ENCODE measurements around the gene SHC3. TPM values are rescaled to one million over a fixed set of nuclear protein-coding genes. Genes with fewer than 3 reads are reported as not detected.

The SHC3 gene
- total and polyA plus RNA-seq, 2 of the 4 experiments (the other 2 are of a cell fraction), result 4.5 to 13.3 TPM

DNA sequence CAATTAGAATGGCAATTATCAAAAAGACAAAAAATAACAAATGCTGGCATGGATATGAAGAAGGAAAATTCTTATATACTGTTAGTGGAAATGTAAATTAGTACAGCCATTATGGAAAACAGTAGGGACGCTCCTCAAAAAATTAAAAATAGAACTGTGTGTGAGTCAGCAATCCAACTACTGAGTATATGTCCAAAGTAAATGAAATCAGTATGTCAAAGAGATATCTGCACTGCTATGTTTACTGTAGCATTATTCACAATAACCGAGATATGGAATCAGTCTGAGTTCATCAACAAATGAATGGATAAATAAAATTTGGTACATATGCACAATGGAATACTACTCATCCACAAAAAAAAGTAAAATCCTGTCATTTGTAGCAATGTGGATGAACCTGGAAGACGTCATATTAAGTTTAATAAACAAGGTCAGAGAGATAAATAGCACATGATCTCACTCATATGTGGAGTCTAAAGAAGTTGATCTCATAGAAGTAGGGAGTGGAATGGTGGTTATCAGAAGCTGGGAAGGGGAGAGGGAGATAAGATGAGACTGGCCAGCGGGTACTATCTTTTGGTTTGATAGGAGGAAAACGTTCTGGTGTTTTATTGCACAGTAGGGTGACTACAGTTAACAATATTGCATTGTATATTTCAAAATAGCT, 16.6 kb upstream of the SHC3 start:
- no peak overlapping the region for H4K5ac ChIP-seq (ENCODE audit: low read depth, low read length)
- TF ChIP-seq MAZ (IDR thresholded peaks at IDR 0.05; ENCODE audit: borderline replicate concordance, low read depth, low read length), result no peak
- TF ChIP-seq FOS (IDR thresholded peaks at IDR 0.05; ENCODE audit: low read depth, low read length), result no peak
- no peak for TF ChIP-seq NFE2L2 (IDR thresholded peaks at IDR 0.05; ENCODE audit: low read depth, low read length)
- no peak for TF ChIP-seq CEBPB (IDR thresholded peaks at IDR 0.05; ENCODE audit: low read depth, low read length)
- no peak for TF ChIP-seq RCOR1 (IDR thresholded peaks at IDR 0.05; ENCODE audit: insufficient replicate concordance, low read length)
- TF ChIP-seq BHLHE40 (IDR thresholded peaks at IDR 0.05; ENCODE audit: low read depth, low read length), result no peak
- TF ChIP-seq MAFK (IDR thresholded peaks at IDR 0.05; ENCODE audit: low read depth, low read length), result no peak
- TF ChIP-seq SMC3 (IDR thresholded peaks at IDR 0.05; ENCODE audit: low read depth, low read length), result no peak
- TF ChIP-seq, protein P1, sequence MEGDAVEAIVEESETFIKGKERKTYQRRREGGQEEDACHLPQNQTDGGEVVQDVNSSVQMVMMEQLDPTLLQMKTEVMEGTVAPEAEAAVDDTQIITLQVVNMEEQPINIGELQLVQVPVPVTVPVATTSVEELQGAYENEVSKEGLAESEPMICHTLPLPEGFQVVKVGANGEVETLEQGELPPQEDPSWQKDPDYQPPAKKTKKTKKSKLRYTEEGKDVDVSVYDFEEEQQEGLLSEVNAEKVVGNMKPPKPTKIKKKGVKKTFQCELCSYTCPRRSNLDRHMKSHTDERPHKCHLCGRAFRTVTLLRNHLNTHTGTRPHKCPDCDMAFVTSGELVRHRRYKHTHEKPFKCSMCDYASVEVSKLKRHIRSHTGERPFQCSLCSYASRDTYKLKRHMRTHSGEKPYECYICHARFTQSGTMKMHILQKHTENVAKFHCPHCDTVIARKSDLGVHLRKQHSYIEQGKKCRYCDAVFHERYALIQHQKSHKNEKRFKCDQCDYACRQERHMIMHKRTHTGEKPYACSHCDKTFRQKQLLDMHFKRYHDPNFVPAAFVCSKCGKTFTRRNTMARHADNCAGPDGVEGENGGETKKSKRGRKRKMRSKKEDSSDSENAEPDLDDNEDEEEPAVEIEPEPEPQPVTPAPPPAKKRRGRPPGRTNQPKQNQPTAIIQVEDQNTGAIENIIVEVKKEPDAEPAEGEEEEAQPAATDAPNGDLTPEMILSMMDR (conservative IDR thresholded peaks at IDR 0.05; ENCODE audit: low read depth, low read length), result no peak
- no peak for TF ChIP-seq POLR2A (IDR thresholded peaks at IDR 0.05; ENCODE audit: low read depth, low read length)
- no peak for TF ChIP-seq CHD1 (IDR thresholded peaks at IDR 0.05; ENCODE audit: low read depth, low read length)
- TF ChIP-seq, protein P2, sequence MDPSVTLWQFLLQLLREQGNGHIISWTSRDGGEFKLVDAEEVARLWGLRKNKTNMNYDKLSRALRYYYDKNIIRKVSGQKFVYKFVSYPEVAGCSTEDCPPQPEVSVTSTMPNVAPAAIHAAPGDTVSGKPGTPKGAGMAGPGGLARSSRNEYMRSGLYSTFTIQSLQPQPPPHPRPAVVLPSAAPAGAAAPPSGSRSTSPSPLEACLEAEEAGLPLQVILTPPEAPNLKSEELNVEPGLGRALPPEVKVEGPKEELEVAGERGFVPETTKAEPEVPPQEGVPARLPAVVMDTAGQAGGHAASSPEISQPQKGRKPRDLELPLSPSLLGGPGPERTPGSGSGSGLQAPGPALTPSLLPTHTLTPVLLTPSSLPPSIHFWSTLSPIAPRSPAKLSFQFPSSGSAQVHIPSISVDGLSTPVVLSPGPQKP (IDR thresholded peaks at IDR 0.05; ENCODE audit: borderline replicate concordance, low read depth, low read length), result no peak
- TF ChIP-seq, protein P3, sequence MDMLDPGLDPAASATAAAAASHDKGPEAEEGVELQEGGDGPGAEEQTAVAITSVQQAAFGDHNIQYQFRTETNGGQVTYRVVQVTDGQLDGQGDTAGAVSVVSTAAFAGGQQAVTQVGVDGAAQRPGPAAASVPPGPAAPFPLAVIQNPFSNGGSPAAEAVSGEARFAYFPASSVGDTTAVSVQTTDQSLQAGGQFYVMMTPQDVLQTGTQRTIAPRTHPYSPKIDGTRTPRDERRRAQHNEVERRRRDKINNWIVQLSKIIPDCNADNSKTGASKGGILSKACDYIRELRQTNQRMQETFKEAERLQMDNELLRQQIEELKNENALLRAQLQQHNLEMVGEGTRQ (IDR thresholded peaks at IDR 0.05; ENCODE audit: low read depth, low read length), result no peak
- no peak for TF ChIP-seq RAD21 (IDR thresholded peaks at IDR 0.05; ENCODE audit: low read length)
- no peak for TF ChIP-seq RFX5 (IDR thresholded peaks at IDR 0.05; ENCODE audit: low read depth, low read length)
- TF ChIP-seq MXI1 (IDR thresholded peaks at IDR 0.05; ENCODE audit: borderline replicate concordance, low read depth, low read length), result no peak
- H3K4me1 ChIP-seq (ENCODE audit: control insufficient read depth, insufficient read depth, low read length), result no peaks in the 10 kb centered on the region
- H3K4me3 ChIP-seq (ENCODE audit: insufficient read depth, low read depth, low read length), result no peak overlapping the region
- H3K14ac ChIP-seq (replicated peaks; ENCODE audit: low read depth, low read length), result no peak overlapping the region
- no peak overlapping the region for H2BK120ac ChIP-seq (ENCODE audit: low read depth, low read length)
- H3K9me1 ChIP-seq (ENCODE audit: insufficient read depth, low read length), result no peaks in the 10 kb centered on the region
- H3K36me3 ChIP-seq (ENCODE audit: control insufficient read depth, insufficient read depth, low read length), result no peaks in the 10 kb centered on the region
- ATAC-seq (ENCODE audit: low read depth) (no peak), DNase-seq (peak; percentile 10)
- POLR2A ChIA-PET (ENCODE audit: unreplicated experiment), result no interaction called here
- H2AFZ ChIP-seq (replicated peaks; ENCODE audit: low read length, poor library complexity), result no peak overlapping the region
- no peak overlapping the region for H3K9ac ChIP-seq (ENCODE audit: low read depth, low read length)
- H3K4me2 ChIP-seq (ENCODE audit: low read depth, low read length), result no peak overlapping the region
- H3K56ac ChIP-seq (ENCODE audit: extremely low read depth, insufficient read depth, low read length), result no peak overlapping the region
- no peak overlapping the region for H4K8ac ChIP-seq (ENCODE audit: low read depth in 2 of 2, low read length in 2 of 2)
- H3K18ac ChIP-seq (ENCODE audit: low read depth, low read length), result no peak overlapping the region
- no TSS peak for BruUV-seq (replicated peaks)
- CTCF ChIA-PET, result no interaction called here
- no peak overlapping the region for H2AK9ac ChIP-seq (replicated peaks; ENCODE audit: low read depth, low read length, poor library complexity)
- in situ Hi-C loops (cut with MboI; ENCODE audit: low sequenced_read_pairs), result no loop called here
- no peak overlapping the region for H2BK5ac ChIP-seq (ENCODE audit: low read depth, low read length, poor library complexity, severe bottlenecking)
- no CpG with 5 or more reads among the region's 5 CpGs for WGBS, 2 experiments (ENCODE audit: extremely low coverage in 2 of 2, insufficient read length in 1 of 2)
- H2BK20ac ChIP-seq (ENCODE audit: low read depth, low read length), result no peak overlapping the region
- no peak overlapping the region for H2AK5ac ChIP-seq (ENCODE audit: low read depth, low read length)
- H4K91ac ChIP-seq (ENCODE audit: insufficient read depth, low read depth, low read length), result no peak overlapping the region
- H3K23ac ChIP-seq (ENCODE audit: low read depth, low read length), result no peak overlapping the region
- H4K20me1 ChIP-seq (ENCODE audit: insufficient read depth, low read length), result no peaks in the 10 kb centered on the region
- no peaks in the 10 kb centered on the region for H3K79me1 ChIP-seq (ENCODE audit: low read depth in 1 of 2, low read length in 2 of 2)
- intact Hi-C loops (cut with micrococcal nuclease), result no loop called here
- no peak overlapping the region for H2BK15ac ChIP-seq (ENCODE audit: low read depth, low read length)
- no peak overlapping the region for H3K4ac ChIP-seq (ENCODE audit: low read depth, low read length)
- dilution Hi-C loops (cut with HindIII; ENCODE audit: low sequenced_read_pairs, unreplicated experiment), result no loop called here
- H3K27ac ChIP-seq (ENCODE audit: insufficient read depth, low read length), result no peak overlapping the region
- H3K27me3 ChIP-seq (ENCODE audit: control insufficient read depth, insufficient read depth, low read length), result no peaks in the 10 kb centered on the region; the same call in 1 of the 2 replicates
- peaks cover 3% of the 10 kb centered on the region; the same call in 1 of the 2 replicates for H3K9me3 ChIP-seq (ENCODE audit: control insufficient read depth, insufficient read depth, low read length)
